Esophagus muscularis mucosa (tissue), 4 donors: ENCODE data around the gene REEP2. TPM values are rescaled to one million over a fixed set of nuclear protein-coding genes. Genes with fewer than 3 reads are reported as not detected.
"Not testable (repeated sequence)": the region's sequence is repeated elsewhere in the genome, so short reads cannot be mapped to it uniquely, and the experiment has no call there.

Experiments
- DNase-seq: peaks from one replicate; pipeline ENCODE4 v3.0.0-alpha.2; 2017; ENCODE audit errors: extremely low spot score
- H3K27ac ChIP-seq, 4 donors: fragments of 200-600 bp; sonication (generic); replicated peaks in 1 of 4; 1 replicate in 3 of 4; 2 replicates in 1 of 4; pipeline ENCODE4 v1.5.1; 2016 to 2019; ENCODE audit warnings: mild to moderate bottlenecking in 1 of 4
- H3K27me3 ChIP-seq, 4 donors: fragments of 200-600 bp; sonication (generic); one replicate each; pipeline versions ENCODE4 v1.5.1 to v1.6.0; 2016 to 2019
- H3K36me3 ChIP-seq, 4 donors: fragments of 200-600 bp; sonication (generic); one replicate each; pipeline ENCODE4 v1.5.1; 2016 to 2019
- H3K4me1 ChIP-seq, 4 donors: fragments of 200-600 bp; sonication (generic); one replicate each; pipeline ENCODE4 v1.5.1; 2016 to 2019
- H3K4me3 ChIP-seq, 4 donors: fragments of 200-600 bp; sonication (generic); 1 replicate in 2 of 4; 2 replicates in 2 of 4; pipeline ENCODE4 v1.5.1; 2016 to 2019; ENCODE audit warnings: mild to moderate bottlenecking in 4 of 4, moderate library complexity in 1 of 4
- H3K9me3 ChIP-seq, 4 donors: fragments of 200-600 bp; sonication (generic); 1 replicate in 3 of 4; 2 replicates in 1 of 4; pipeline ENCODE4 v1.5.1; 2016 to 2019
- CTCF ChIP-seq, 3 experiments: fragments of 200-600 bp in 2 of 3; fragments of 450-650 bp in 1 of 3; sonication (generic) in 2 of 3; IDR thresholded peaks; one replicate each; pipeline ENCODE4 v1.5.1; 2017 to 2019; ENCODE audit warnings: antibody characterized with exemption in 3 of 3, mild to moderate bottlenecking in 2 of 3, moderate library complexity in 1 of 3
- EP300 ChIP-seq: sonication (generic); formaldehyde crosslinking; IDR thresholded peaks from one replicate; pipeline ENCODE4 v1.6.1; 2017; ENCODE audit warnings: antibody characterized with exemption
- POLR2A ChIP-seq: fragments of 450-650 bp; IDR thresholded peaks from one replicate; pipeline ENCODE4 v1.6.1; 2017; ENCODE audit warnings: antibody characterized with exemption, moderate library complexity, mild to moderate bottlenecking, low read depth
- POLR2AphosphoS5 ChIP-seq, 2 donors: sonication (generic); formaldehyde crosslinking; IDR thresholded peaks; one replicate each; pipeline ENCODE4 v1.6.1; 2017; ENCODE audit warnings: antibody characterized with exemption in 2 of 2
- WGBS: methylation state at CpG from one replicate; pipeline ENCODE4 v1.1.5; 2018; 5-methylcytosine and 5-hydroxymethylcytosine counted together
- intact Hi-C: fragments of 100-400 bp; cut with DNase I; formaldehyde crosslinking; loops from one replicate; pipeline ENCODE4 v1.15.1; 2023
- total RNA-seq, 4 donors: library from RNA; depleted of rRNA; stranded (reverse); fragments of >200 nt; gene quantifications; one replicate each; pipeline versions ENCODE4 v1.1.0 to v1.2.1, GENCODE V29; 2016

The REEP2 gene
- total RNA-seq, 4 donors from 2014 or later: 24.5 to 55.9 (median 33.6) TPM

GRCh38 chr5:138408023-138408422, 30.8 kb upstream of the REEP2 start:
- Histone ChIP-seq H3K4me3 (no peak overlapping the region), H3K4me1 (no peaks in the 10 kb centered on the region), H3K9me3 (no peaks in the 10 kb centered on the region), H3K27me3 (no peaks in the 10 kb centered on the region), H3K27ac (no peak overlapping the region), H3K36me3 (peaks cover 14 to 83% (median 51%) of the 10 kb centered on the region in 4 donors)
- TF ChIP-seq POLR2AphosphoS5 (IDR thresholded peaks at IDR 0.05) (no peak), POLR2A (no peak), EP300 (no peak), CTCF (IDR thresholded peaks at IDR 0.05) (no peak)
- no peak for DNase-seq
- intact Hi-C loops: loop anchor here (5.0 kb wide), 1 partner anchor 56 kb away; the partner anchor contains the start of gene KDM3B
- WGBS: 82% methylated on average over 5 of the region's 5 CpGs

- H3K27ac ChIP-seq, H3K4me3 ChIP-seq, DNase-seq, H3K9me3 ChIP-seq, H3K27me3 ChIP-seq, H3K4me1 ChIP-seq: not testable (repeated sequence)
- 64% methylated on average over 13 of the region's 14 CpGs for WGBS
- intact Hi-C loops: loop anchor here (2.0 kb wide), 1 partner anchor 188 kb away; no protein-coding TSS in a partner anchor
- peaks cover 24 to 83% (median 61%) of the 10 kb centered on the region in 4 donors for H3K36me3 ChIP-seq
- TF ChIP-seq CTCF (IDR thresholded peaks at IDR 0.05): peak; percentile 52 to 74 (median 64)
- peak; percentile 19 to 23 for TF ChIP-seq POLR2AphosphoS5 (IDR thresholded peaks at IDR 0.05)
Measured at GRCh38 chr5:138410996-138411640, 27.7 kb upstream of the REEP2 start.

- 80% methylated on average over 2 of the region's 2 CpGs for WGBS
- H3K4me3 ChIP-seq: no peak overlapping the region
- DNase-seq: no peak
- no peaks in the 10 kb centered on the region for H3K9me3 ChIP-seq
- H3K4me1 ChIP-seq: no peaks in the 10 kb centered on the region
- TF ChIP-seq CTCF (IDR thresholded peaks at IDR 0.05): no peak
- no peak for TF ChIP-seq POLR2AphosphoS5 (IDR thresholded peaks at IDR 0.05)
- no peak for TF ChIP-seq EP300
- TF ChIP-seq POLR2A: no peak
- H3K27me3 ChIP-seq: no peaks in the 10 kb centered on the region
- intact Hi-C loops: no loop called here
- H3K36me3 ChIP-seq: peaks cover 78 to 100% (median 98%) of the 10 kb centered on the region in 4 donors
- H3K27ac ChIP-seq: no peak overlapping the region
Measured at GRCh38 chr5:138418444-138418843, 20.4 kb upstream of the REEP2 start.

GRCh38 chr5:138425079-138425478, 13.8 kb upstream of the REEP2 start:
- H3K27ac ChIP-seq: no peak overlapping the region
- no peak for DNase-seq
- H3K9me3 ChIP-seq: no peaks in the 10 kb centered on the region
- H3K4me3 ChIP-seq: no peak overlapping the region
- WGBS: 100% methylated on average over 1 of the region's 1 CpG
- H3K27me3 ChIP-seq: no peaks in the 10 kb centered on the region
- peaks cover 77 to 100% (median 95%) of the 10 kb centered on the region in 4 donors for H3K36me3 ChIP-seq
- peaks cover 0 to 7% (median 0%) of the 10 kb centered on the region in 4 donors for H3K4me1 ChIP-seq
- TF ChIP-seq EP300: no peak
- TF ChIP-seq CTCF (IDR thresholded peaks at IDR 0.05): no peak
- TF ChIP-seq POLR2AphosphoS5 (IDR thresholded peaks at IDR 0.05): no peak
- TF ChIP-seq POLR2A: no peak
- intact Hi-C loops: no loop called here

- H3K27ac ChIP-seq: no peak overlapping the region
- H3K36me3 ChIP-seq: peaks cover 47 to 65% (median 58%) of the 10 kb centered on the region in 4 donors
- TF ChIP-seq POLR2A: no peak
- TF ChIP-seq CTCF (IDR thresholded peaks at IDR 0.05): no peak
- no peak for TF ChIP-seq POLR2AphosphoS5 (IDR thresholded peaks at IDR 0.05)
- TF ChIP-seq EP300: no peak
- H3K27me3 ChIP-seq: no peaks in the 10 kb centered on the region
- WGBS: 81% methylated on average over 5 of the region's 5 CpGs
- H3K9me3 ChIP-seq: no peaks in the 10 kb centered on the region
- intact Hi-C loops: no loop called here
- DNase-seq: no peak
- peaks cover 26 to 31% (median 28%) of the 10 kb centered on the region in 4 donors for H3K4me1 ChIP-seq
- H3K4me3 ChIP-seq: no peak overlapping the region
Measured at GRCh38 chr5:138435943-138436342, 2.9 kb upstream of the REEP2 start.
